DMS 273 treated with DMSO at 0.1 percent for 48 hours (cell line): ENCODE measurements around the gene PRRC2B.
"Not testable (repeated sequence)": the region's sequence is repeated elsewhere in the genome, so short reads cannot be mapped to it uniquely, and the experiment has no call there.

Experiments used
- DNase-seq: peaks from one replicate; lab custom pipeline; 2025; lab: John Stamatoyannopoulos, UW

PRRC2B gene

GRCh38 chr9:131487001-131487400, 93.1 kb downstream of the PRRC2B start:
- no peak for DNase-seq

- DNase-seq: no peak
Measured at GRCh38 chr9:131487621-131488031, 93.7 kb downstream of the PRRC2B start.

GRCh38 chr9:131490514-131490913, 96.6 kb downstream of the PRRC2B start:
- DNase-seq: no peak

- no peak for DNase-seq
Measured at GRCh38 chr9:131491001-131491710, 97.3 kb downstream of the PRRC2B start.

- DNase-seq: no peak
Measured at GRCh38 chr9:131492070-131492469, 98.2 kb downstream of the PRRC2B start.

- DNase-seq: no peak
Measured at GRCh38 chr9:131494296-131494870, 100.5 kb downstream of the PRRC2B start.

GRCh38 chr9:131495785-131496184, 101.9 kb downstream of the PRRC2B start:
- DNase-seq: no peak

GRCh38 chr9:131496844-131497405, 103.0 kb downstream of the PRRC2B start:
- DNase-seq: no peak

- DNase-seq: no peak
Measured at GRCh38 chr9:131499254-131499767, 105.4 kb downstream of the PRRC2B start.

GRCh38 chr9:131500377-131500776, 106.5 kb downstream of the PRRC2B start:
- no peak for DNase-seq

GRCh38 chr9:131500939-131501541, 107.2 kb downstream of the PRRC2B start:
- no peak for DNase-seq

- peak; percentile 82 for DNase-seq
Measured at GRCh38 chr9:131502781-131503625, 109.1 kb downstream of the PRRC2B start, which contains the start of gene POMT1. POMT1 (plus strand) TSS chr9:131502918; CDS start chr9:131504219, 1,301 bp downstream.

- no peak for DNase-seq
Measured at GRCh38 chr9:131503626-131504465, 110.0 kb downstream of the PRRC2B start.

- no peak for DNase-seq
Measured at GRCh38 chr9:131505012-131505411, 111.1 kb downstream of the PRRC2B start.

GRCh38 chr9:131511416-131511815, 117.5 kb downstream of the PRRC2B start:
- no peak for DNase-seq

- no peak for DNase-seq
Measured at GRCh38 chr9:131511880-131512279, 118.0 kb downstream of the PRRC2B start.

GRCh38 chr9:131513177-131513576, 119.3 kb downstream of the PRRC2B start:
- DNase-seq: no peak

GRCh38 chr9:131515559-131516031, 121.7 kb downstream of the PRRC2B start:
- DNase-seq: not testable (repeated sequence)

- DNase-seq: no peak
Measured at GRCh38 chr9:131516100-131516499, 122.2 kb downstream of the PRRC2B start.

GRCh38 chr9:131516930-131517329, 123.0 kb downstream of the PRRC2B start:
- DNase-seq: no peak

- DNase-seq: no peak
Measured at GRCh38 chr9:131517761-131518190, 123.9 kb downstream of the PRRC2B start.
